HG03439 (cell line): ENCODE results near the gene BABAM2.
"Not testable (repeated sequence)": the region's sequence is repeated elsewhere in the genome, so short reads cannot be mapped to it uniquely, and the experiment has no call there.

Source experiments
- ATAC-seq: cut with Tn5 transposase; IDR thresholded peaks from one replicate; pipeline ENCODE4 v1.9.1; 2021; ENCODE audit warnings: mild to moderate bottlenecking, moderate library complexity; ENCODE audit not compliant: unreplicated experiment

Gene BABAM2

GRCh38 chr2:28098501-28099225 lies 208.1 kb downstream of the BABAM2 start:
- no peak for ATAC-seq

GRCh38 chr2:28101123-28101522 lies 210.6 kb downstream of the BABAM2 start:
- no peak for ATAC-seq

GRCh38 chr2:28101892-28102291 lies 211.4 kb downstream of the BABAM2 start:
- ATAC-seq, result no peak

GRCh38 chr2:28102455-28102874 lies 211.9 kb downstream of the BABAM2 start:
- no peak for ATAC-seq

GRCh38 chr2:28103611-28104010 lies 213.1 kb downstream of the BABAM2 start:
- ATAC-seq, result no peak

GRCh38 chr2:28108143-28108542 lies 217.6 kb downstream of the BABAM2 start:
- no peak for ATAC-seq

- not testable (repeated sequence) for ATAC-seq
These were observed 223.2 kb downstream of the BABAM2 start for GRCh38 chr2:28113771-28114170.

- no peak for ATAC-seq
These were observed 226.6 kb downstream of the BABAM2 start for GRCh38 chr2:28117104-28117596.

GRCh38 chr2:28119631-28120030 lies 229.1 kb downstream of the BABAM2 start:
- no peak for ATAC-seq

GRCh38 chr2:28128281-28128950 lies 237.9 kb downstream of the BABAM2 start:
- no peak for ATAC-seq

GRCh38 chr2:28129955-28130695 lies 239.6 kb downstream of the BABAM2 start:
- no peak for ATAC-seq

- ATAC-seq, result no peak
These were observed 243.2 kb downstream of the BABAM2 start for GRCh38 chr2:28133778-28134177.

- ATAC-seq, result no peak
These were observed 243.8 kb downstream of the BABAM2 start for GRCh38 chr2:28134262-28134812.

GRCh38 chr2:28134857-28135256 lies 244.3 kb downstream of the BABAM2 start:
- no peak for ATAC-seq

GRCh38 chr2:28135324-28135723 lies 244.8 kb downstream of the BABAM2 start:
- no peak for ATAC-seq

GRCh38 chr2:28135799-28136198 lies 245.3 kb downstream of the BABAM2 start:
- no peak for ATAC-seq

- no peak for ATAC-seq
These were observed 246.0 kb downstream of the BABAM2 start for GRCh38 chr2:28136556-28136955.

- no peak for ATAC-seq
These were observed 246.7 kb downstream of the BABAM2 start for GRCh38 chr2:28137221-28137620.

- ATAC-seq, result no peak
These were observed 251.9 kb downstream of the BABAM2 start for GRCh38 chr2:28142386-28142785.

GRCh38 chr2:28148000-28148399 lies 257.5 kb downstream of the BABAM2 start:
- ATAC-seq, result no peak

- no peak for ATAC-seq
These were observed 258.0 kb downstream of the BABAM2 start for GRCh38 chr2:28148566-28148965.
